ENCODE measurements around the gene PPM1L. TPM values are rescaled to one million over a fixed set of nuclear protein-coding genes. Genes with fewer than 3 reads are reported as not detected.

PPM1L gene
- total RNA-seq, 1 experiment from 2014 or later: 5.0 TPM

DNA sequence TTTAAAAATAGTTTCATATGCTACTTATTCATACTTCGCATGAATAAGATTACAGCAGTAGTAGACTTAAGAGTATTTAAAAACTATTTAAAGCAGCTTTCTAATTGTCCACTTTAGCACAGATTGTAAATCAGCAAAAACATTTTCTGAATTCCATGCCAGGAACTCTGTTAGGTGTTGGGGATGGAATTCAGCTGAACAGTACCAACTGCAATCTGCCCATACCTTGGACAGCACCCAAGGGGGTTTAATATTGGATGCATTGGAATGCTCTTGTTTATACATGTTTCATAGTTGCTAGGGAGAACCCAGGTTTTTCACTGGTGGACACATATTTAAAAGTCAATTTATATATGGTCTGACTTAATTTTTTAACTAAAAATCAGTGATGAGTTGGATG, 74.8 kb downstream of the PPM1L start:
- Histone ChIP-seq H3K79me2 (ENCODE audit: low read depth) (no peaks in the 10 kb centered on the region), H3K4me1 (replicated peaks; ENCODE audit: insufficient read depth) (no peaks in the 10 kb centered on the region), H3F3A (ENCODE audit: insufficient read depth, low read depth) (no peaks in the 10 kb centered on the region), H3K9me2 (ENCODE audit: insufficient read depth) (no peaks in the 10 kb centered on the region), H2AFZ (no peak overlapping the region), H3K36me3 (ENCODE audit: low read depth) (no peaks in the 10 kb centered on the region), H3K9me3 (ENCODE audit: insufficient read depth, low read depth) (no peaks in the 10 kb centered on the region), H3K27ac (no peak overlapping the region), H3K27me3 (ENCODE audit: insufficient read depth, low read depth) (no peaks in the 10 kb centered on the region), H3K4me3 (no peak overlapping the region), H3K4me2 (no peak overlapping the region), H4K20me1 (ENCODE audit: insufficient read depth) (no peaks in the 10 kb centered on the region)
- POLR2A ChIA-PET (ENCODE audit: unreplicated experiment): no interaction called here
- no TSS peak for BruUV-seq (replicated peaks)
- TF ChIP-seq, protein P1, sequence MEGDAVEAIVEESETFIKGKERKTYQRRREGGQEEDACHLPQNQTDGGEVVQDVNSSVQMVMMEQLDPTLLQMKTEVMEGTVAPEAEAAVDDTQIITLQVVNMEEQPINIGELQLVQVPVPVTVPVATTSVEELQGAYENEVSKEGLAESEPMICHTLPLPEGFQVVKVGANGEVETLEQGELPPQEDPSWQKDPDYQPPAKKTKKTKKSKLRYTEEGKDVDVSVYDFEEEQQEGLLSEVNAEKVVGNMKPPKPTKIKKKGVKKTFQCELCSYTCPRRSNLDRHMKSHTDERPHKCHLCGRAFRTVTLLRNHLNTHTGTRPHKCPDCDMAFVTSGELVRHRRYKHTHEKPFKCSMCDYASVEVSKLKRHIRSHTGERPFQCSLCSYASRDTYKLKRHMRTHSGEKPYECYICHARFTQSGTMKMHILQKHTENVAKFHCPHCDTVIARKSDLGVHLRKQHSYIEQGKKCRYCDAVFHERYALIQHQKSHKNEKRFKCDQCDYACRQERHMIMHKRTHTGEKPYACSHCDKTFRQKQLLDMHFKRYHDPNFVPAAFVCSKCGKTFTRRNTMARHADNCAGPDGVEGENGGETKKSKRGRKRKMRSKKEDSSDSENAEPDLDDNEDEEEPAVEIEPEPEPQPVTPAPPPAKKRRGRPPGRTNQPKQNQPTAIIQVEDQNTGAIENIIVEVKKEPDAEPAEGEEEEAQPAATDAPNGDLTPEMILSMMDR (conservative IDR thresholded peaks at IDR 0.05): no peak
- no peak for TF ChIP-seq EZH2 (IDR thresholded peaks at IDR 0.05; ENCODE audit: low read depth)
- intact Hi-C loops (cut with micrococcal nuclease; ENCODE audit: unreplicated experiment): no loop called here
- CTCF ChIA-PET: no interaction called here
- no peak for DNase-seq

DNA sequence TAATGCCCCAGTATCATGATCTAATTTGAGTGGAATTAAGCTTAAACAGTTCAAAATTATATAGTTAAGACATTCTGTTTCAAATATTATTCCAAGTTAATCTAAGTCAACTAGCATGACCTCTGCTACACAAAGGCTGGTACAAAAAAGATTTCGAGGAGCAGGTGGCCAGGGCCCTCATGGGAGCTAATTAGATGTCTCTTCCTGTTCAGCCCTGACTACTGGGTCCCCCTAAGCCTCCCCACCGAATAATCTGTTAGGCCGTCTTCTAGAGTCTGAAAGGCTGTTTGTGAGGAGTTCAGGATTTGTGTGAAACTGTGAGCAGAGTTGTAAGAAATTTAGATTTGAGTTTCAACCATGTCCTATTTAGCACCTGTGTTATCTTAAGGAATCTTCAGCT, 75.4 kb downstream of the PPM1L start:
- Histone ChIP-seq H4K20me1 (ENCODE audit: insufficient read depth) (no peaks in the 10 kb centered on the region), H3K4me2 (no peak overlapping the region), H3F3A (ENCODE audit: insufficient read depth, low read depth) (no peaks in the 10 kb centered on the region), H3K79me2 (ENCODE audit: low read depth) (no peaks in the 10 kb centered on the region), H3K9me3 (ENCODE audit: insufficient read depth, low read depth) (no peaks in the 10 kb centered on the region), H3K9me2 (ENCODE audit: insufficient read depth) (no peaks in the 10 kb centered on the region), H2AFZ (no peak overlapping the region), H3K4me3 (no peak overlapping the region), H3K27ac (no peak overlapping the region), H3K4me1 (replicated peaks; ENCODE audit: insufficient read depth) (no peaks in the 10 kb centered on the region), H3K27me3 (ENCODE audit: insufficient read depth, low read depth) (no peaks in the 10 kb centered on the region), H3K36me3 (ENCODE audit: low read depth) (no peaks in the 10 kb centered on the region)
- intact Hi-C loops (cut with micrococcal nuclease; ENCODE audit: unreplicated experiment): no loop called here
- BruUV-seq (replicated peaks): no TSS peak
- ChIA-PET CTCF (no interaction called here), POLR2A (ENCODE audit: unreplicated experiment) (interaction anchor here (0.6 kb wide), 1 partner anchor 78 kb away, joined by 4 read pairs; no protein-coding TSS in a partner anchor)
- no peak for DNase-seq
- no peak for TF ChIP-seq EZH2 (IDR thresholded peaks at IDR 0.05; ENCODE audit: low read depth)
- TF ChIP-seq, protein P1 (conservative IDR thresholded peaks at IDR 0.05): no peak

DNA sequence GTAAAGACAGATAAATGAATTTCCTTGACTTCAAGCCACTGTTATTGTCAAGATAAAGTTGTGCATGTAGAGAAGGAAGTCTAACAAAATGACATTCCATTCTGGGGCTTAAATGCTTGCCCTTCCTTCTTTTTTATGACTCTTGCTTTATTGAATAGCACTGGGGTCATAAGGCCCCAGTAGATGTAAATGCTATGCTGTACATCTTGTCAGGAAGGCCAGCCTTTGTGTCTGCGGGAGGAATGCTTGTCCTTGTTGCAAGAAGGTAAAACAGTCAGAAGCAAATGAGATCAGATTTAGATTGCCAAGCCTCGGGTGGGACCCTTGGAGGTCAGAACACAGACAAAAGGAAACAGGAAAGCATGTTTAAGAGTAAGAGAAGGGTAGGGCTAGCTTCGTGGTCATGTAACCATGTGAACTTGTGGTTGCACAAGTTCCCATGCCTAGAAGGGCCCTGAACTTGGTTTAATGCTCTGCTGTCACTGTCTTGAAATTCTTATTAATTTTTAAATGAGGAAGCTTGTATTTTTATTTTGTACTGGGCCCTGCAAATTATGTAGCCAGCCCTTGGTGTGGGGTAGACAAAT, 81.5 kb downstream of the PPM1L start:
- no peaks in the 10 kb centered on the region for H3K79me2 ChIP-seq (ENCODE audit: low read depth)
- DNase-seq: peak in 1 of 2 experiments; percentile 46
- ChIA-PET CTCF (no interaction called here), POLR2A (ENCODE audit: unreplicated experiment) (no interaction called here)
- no peak overlapping the region for H3K4me2 ChIP-seq
- H3K4me1 ChIP-seq (replicated peaks; ENCODE audit: insufficient read depth): no peaks in the 10 kb centered on the region
- H3K36me3 ChIP-seq (ENCODE audit: low read depth): no peaks in the 10 kb centered on the region
- no peaks in the 10 kb centered on the region for H4K20me1 ChIP-seq (ENCODE audit: insufficient read depth)
- no peak overlapping the region for H2AFZ ChIP-seq
- 0 out of 2 replicates have a peak, but pooled peaks cover 4% of the 10 kb centered on the region for H3K9me2 ChIP-seq (ENCODE audit: insufficient read depth)
- H3K4me3 ChIP-seq: no peak overlapping the region
- no peaks in the 10 kb centered on the region for H3K9me3 ChIP-seq (ENCODE audit: insufficient read depth, low read depth)
- no peak for TF ChIP-seq EZH2 (IDR thresholded peaks at IDR 0.05; ENCODE audit: low read depth)
- TF ChIP-seq, protein P1 (conservative IDR thresholded peaks at IDR 0.05): no peak
- H3F3A ChIP-seq (ENCODE audit: insufficient read depth, low read depth): no peaks in the 10 kb centered on the region
- BruUV-seq (replicated peaks): no TSS peak
- no peaks in the 10 kb centered on the region for H3K27me3 ChIP-seq (ENCODE audit: insufficient read depth, low read depth)
- no peak overlapping the region for H3K27ac ChIP-seq
- intact Hi-C loops (cut with micrococcal nuclease; ENCODE audit: unreplicated experiment): no loop called here

All from PC-9 (cell line).